Inferior parietal cortex (tissue), 1 donor: ENCODE results near the gene GIPR.
"Not testable (repeated sequence)": the region's sequence is repeated elsewhere in the genome, so short reads cannot be mapped to it uniquely, and the experiment has no call there.

Source experiments
- DNase-seq: peaks from one replicate; pipeline ENCODE4 v3.0.0-alpha.2; 2016; ENCODE audit errors: extremely low spot score

GIPR gene, protein sequence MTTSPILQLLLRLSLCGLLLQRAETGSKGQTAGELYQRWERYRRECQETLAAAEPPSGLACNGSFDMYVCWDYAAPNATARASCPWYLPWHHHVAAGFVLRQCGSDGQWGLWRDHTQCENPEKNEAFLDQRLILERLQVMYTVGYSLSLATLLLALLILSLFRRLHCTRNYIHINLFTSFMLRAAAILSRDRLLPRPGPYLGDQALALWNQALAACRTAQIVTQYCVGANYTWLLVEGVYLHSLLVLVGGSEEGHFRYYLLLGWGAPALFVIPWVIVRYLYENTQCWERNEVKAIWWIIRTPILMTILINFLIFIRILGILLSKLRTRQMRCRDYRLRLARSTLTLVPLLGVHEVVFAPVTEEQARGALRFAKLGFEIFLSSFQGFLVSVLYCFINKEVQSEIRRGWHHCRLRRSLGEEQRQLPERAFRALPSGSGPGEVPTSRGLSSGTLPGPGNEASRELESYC

DNA sequence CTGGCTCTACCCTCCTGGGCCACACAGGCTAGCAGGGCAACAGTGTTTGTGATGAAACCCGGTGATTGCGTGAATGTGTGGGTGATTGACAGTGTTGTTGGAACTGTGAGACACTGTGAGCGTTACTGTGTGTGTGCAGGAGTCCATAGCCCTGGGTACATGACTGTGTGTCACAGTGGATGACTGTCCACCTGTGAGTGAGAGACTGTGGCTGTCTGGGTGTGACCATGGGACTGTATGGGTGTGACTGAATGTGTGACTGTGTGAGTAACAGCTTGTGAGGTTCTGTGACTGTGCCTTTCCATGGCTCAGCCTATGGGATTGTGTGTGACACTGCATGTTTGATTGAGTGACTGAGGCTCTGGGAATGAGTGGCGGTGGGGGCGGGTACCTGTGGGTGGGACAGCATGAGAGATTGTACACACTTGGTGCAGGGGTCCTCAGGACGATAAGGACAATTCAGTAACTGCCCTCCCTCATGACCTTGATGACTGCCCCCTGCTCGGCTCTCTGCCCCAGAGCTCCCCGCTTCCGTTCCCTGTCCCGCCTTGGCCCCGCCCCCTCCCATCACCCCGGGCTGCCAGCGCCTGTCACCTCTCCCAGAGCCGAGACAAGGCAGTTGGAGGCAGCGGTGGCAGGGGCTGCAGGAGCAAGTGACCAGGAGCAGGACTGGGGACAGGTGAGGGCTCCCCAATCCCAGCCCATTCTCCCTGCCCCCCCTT lies at the start of gene GIPR:
Gene GIPR (plus strand): TSS at position 602 of the 722 bp plus-strand sequence. CDS start 1,300 bp downstream, outside the sequence.
- no peak for DNase-seq

DNA sequence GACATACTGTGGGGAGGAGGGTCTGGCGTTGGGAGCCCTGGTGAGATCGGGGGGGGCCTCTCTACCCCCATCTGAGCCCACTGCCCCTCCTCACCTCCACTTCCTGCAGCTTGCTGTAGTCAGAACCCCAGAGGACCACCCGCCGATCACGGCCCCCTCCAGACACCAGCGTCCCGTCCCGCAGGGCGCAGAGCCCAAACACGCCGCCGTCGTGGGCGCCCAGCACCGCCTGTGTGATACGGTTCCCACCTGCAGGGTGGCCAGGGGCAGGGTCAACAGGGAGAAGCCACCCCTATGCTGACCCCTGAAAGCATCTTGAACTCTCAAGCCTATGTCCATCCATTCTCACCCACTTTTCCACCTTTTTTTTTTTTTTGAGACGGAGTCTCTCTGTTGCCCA lies 46.6 kb upstream of the GIPR start:
- DNase-seq = no peak

DNA sequence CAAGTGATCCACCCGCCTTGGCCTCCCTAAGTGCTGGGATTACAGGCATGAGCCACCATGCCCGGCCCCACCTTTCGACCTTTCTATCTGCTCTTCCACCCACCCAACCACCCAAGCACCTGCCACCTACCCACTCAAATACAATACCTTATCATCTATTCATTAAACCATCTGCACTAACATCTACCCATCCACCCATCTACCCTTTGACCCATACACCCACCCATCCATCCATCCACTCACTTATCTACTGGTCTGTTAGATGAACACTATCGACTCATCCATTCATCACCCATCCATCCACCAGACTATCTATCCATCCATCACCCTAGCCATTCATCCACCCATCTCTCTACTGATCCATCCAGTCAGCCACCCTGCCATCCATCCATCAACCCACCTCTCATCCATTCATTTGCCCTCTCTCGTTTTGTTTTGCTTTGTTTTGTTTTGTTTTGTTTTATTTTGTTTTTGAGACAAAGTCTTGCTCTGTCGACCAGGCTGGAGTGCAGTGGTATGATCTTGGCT lies 46.0 kb upstream of the GIPR start:
- DNase-seq = no peak

DNA sequence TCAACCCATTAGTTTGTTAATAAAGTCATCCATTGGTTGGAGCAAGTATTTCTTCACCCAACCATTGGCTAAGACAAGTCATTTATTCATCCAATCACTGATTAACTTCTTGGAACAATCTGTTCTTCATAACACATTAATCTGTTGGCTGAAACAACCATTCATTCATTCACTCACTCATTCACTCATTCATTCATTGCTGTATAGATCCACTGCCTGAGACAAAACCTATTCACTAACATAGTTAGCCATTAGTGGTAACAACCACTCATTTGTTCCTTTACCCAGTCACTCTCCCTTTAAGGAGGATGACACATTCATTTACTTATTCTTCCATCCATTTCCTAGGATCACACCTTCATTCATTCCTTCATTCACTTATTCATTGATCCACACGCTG lies 44.0 kb upstream of the GIPR start:
- DNase-seq = no peak

DNA sequence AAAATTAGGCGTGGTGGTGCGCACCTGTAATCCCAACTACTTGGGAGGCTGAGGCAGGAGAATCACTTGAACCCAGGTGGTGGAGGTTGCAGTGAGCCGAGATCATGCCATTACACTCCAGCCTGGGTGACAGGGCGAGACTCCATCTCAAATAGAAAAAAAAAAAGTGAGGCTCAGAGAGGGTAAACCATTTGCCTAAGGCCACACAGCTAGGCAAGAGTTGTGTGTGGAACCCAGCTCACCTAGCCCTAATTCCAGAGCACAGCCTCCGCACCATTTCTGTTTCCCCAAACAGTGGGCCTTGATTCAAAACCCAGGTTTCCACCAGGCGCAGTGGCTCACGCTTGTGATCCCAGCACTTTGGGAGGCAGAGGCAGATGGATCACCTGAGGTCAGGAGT lies 39.8 kb upstream of the GIPR start:
- DNase-seq = not testable (repeated sequence)

GRCh38 chr19:45629704-45630103 lies 38.3 kb upstream of the GIPR start:
- DNase-seq = no peak

- DNase-seq = no peak
Measured at GRCh38 chr19:45630463-45630862, 37.6 kb upstream of the GIPR start.

DNA sequence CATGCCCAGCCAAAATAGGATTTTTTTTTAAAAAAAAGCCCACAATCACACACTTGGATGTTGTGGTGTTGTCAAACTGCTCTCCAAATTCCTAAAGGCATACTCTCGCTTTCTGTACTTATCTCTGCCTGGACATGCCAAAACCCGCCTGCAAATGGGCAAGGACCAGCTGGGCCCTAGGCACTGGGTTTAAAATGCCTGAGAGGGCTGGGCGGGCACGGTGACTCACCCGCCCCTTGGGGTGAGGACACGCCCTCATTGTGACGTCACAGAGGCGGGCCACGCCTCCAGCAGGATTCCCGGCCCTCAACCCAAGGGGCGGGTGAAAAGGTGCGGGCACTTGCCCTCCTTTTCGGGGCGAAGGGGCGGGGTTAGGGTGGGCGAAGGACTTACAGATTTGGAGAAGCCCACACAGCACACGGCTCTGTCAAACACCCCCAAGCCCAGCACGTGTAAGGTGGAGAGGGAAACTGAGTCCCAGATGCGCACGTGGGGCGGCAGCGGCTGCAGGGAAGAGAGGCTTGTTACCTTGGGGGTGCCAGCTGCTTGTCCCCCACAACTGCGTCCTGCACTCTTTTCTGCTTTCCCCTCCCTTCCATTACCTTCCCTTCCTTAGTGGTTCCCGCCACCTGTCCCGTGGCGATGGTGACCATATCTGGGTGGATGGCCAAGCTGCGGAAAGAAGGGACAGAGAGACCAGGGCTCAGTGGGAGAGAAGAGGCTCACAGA lies 35.4 kb upstream of the GIPR start:
- no peak for DNase-seq

- DNase-seq = no peak
Measured at GRCh38 chr19:45636275-45636674, 31.7 kb upstream of the GIPR start.

GRCh38 chr19:45636902-45637301 lies 31.1 kb upstream of the GIPR start:
- no peak for DNase-seq

DNA sequence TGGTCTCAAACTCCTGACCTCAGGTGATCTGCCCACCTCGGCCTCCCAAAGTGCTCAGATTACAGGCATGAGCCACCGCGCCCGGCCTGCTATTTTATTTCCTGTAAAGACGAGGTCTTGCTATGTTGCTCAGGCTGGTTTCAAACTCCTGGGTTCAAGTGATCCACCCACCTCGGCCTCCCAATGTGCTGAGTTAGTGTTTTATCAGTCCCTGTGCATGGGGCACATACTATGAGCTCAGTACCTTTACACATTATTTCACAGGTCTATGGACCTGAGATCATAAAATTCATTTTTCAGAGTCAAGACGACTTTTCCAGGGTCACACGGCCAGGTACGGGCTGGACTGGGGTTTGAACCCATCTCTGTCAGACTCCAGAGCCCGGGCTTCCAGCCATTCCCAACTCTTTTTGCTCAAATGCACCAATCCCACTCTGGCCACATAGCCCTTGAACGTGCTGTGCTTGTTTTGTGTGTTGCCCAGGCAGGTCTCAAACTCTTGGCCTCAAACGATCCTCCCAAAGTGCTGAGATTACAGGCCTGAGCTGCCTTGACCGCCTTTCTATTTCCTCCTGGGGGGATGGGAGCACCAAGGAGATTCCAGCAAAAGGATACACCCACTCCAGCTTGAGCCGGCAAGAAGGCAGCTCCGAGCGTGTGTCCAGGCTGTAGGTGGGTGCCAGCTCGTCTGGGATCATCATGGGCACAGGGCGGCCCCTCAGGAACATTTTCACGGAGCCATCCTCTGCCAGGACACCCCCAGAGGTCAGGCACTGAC lies 29.9 kb upstream of the GIPR start:
- DNase-seq = no peak

- no peak for DNase-seq
Measured at GRCh38 chr19:45638930-45639729, 28.9 kb upstream of the GIPR start, which contains the start of gene EML2. EML2 (minus strand) TSS chr19:45639397; CDS start chr19:45639376, 21 bp downstream.

- no peak for DNase-seq
Measured at GRCh38 chr19:45640849-45641273, 27.2 kb upstream of the GIPR start.

- DNase-seq = peak; percentile 49
Measured at GRCh38 chr19:45641274-45642105, 26.5 kb upstream of the GIPR start.

GRCh38 chr19:45643024-45643926 lies 24.7 kb upstream of the GIPR start:
- peak; percentile 90 for DNase-seq

GRCh38 chr19:45643927-45644771 lies 23.9 kb upstream of the GIPR start:
- peak; percentile 64 for DNase-seq

- DNase-seq = no peak
Measured at GRCh38 chr19:45645068-45645630, 22.9 kb upstream of the GIPR start.
